ENCODE data around the gene G6PC3.
"Not testable (repeated sequence)": the region's sequence is repeated elsewhere in the genome, so short reads cannot be mapped to it uniquely, and the experiment has no call there.

The G6PC3 gene

GRCh38 chr17:44117351-44117750, 46.8 kb downstream of the G6PC3 start:
- TF ChIP-seq CTCF (IDR thresholded peaks at IDR 0.05; ENCODE audit: low read depth, low read length) = no peak

GRCh38 chr17:44118427-44119050, 48.0 kb downstream of the G6PC3 start:
- in situ Hi-C loops (cut with HindIII; ENCODE audit: low sequenced_read_pairs) = no loop called here
- H3K4me3 ChIP-seq (ENCODE audit: low read depth, low read length) = no peak overlapping the region
- no peak for DNase-seq (ENCODE audit: low read depth, low spot score)
- no peak for TF ChIP-seq CTCF (IDR thresholded peaks at IDR 0.05; ENCODE audit: low read depth, low read length)

More at GRCh38 chr17:44117351-44117750, 46.8 kb downstream of the G6PC3 start:
- no peak for DNase-seq (ENCODE audit: low read depth, low spot score)
- in situ Hi-C loops (cut with HindIII; ENCODE audit: low sequenced_read_pairs) = no loop called here
- no peak overlapping the region for H3K4me3 ChIP-seq (ENCODE audit: low read depth, low read length)

GRCh38 chr17:44119062-44119461, 48.5 kb downstream of the G6PC3 start:
- H3K4me3 ChIP-seq (ENCODE audit: low read depth, low read length) = no peak overlapping the region
- TF ChIP-seq CTCF (IDR thresholded peaks at IDR 0.05; ENCODE audit: low read depth, low read length) = no peak
- no peak for DNase-seq (ENCODE audit: low read depth, low spot score)
- in situ Hi-C loops (cut with HindIII; ENCODE audit: low sequenced_read_pairs) = no loop called here

GRCh38 chr17:44119798-44120197, 49.3 kb downstream of the G6PC3 start:
- DNase-seq (ENCODE audit: low read depth, low spot score) = no peak
- in situ Hi-C loops (cut with HindIII; ENCODE audit: low sequenced_read_pairs) = no loop called here
- TF ChIP-seq CTCF (IDR thresholded peaks at IDR 0.05; ENCODE audit: low read depth, low read length) = no peak
- no peak overlapping the region for H3K4me3 ChIP-seq (ENCODE audit: low read depth, low read length)

GRCh38 chr17:44120281-44120680, 49.7 kb downstream of the G6PC3 start:
- DNase-seq (ENCODE audit: low read depth, low spot score); in situ Hi-C loops (cut with HindIII; ENCODE audit: low sequenced_read_pairs); H3K4me3 ChIP-seq (ENCODE audit: low read depth, low read length): not testable (repeated sequence)

- no peak overlapping the region for H3K4me3 ChIP-seq (ENCODE audit: low read depth, low read length)
- in situ Hi-C loops (cut with HindIII; ENCODE audit: low sequenced_read_pairs) = no loop called here
- no peak for TF ChIP-seq CTCF (IDR thresholded peaks at IDR 0.05; ENCODE audit: low read depth, low read length)
- DNase-seq (ENCODE audit: low read depth, low spot score) = no peak
Measured at GRCh38 chr17:44120851-44121605, 50.5 kb downstream of the G6PC3 start.

Data from astrocyte of the spinal cord (primary cell).